ENCODE results near the gene MT1H. TPM values are rescaled to one million over a fixed set of nuclear protein-coding genes. Genes with fewer than 3 reads are reported as not detected.
"Not testable (repeated sequence)": the region's sequence is repeated elsewhere in the genome, so short reads cannot be mapped to it uniquely, and the experiment has no call there.

MT1H gene
- not detected for total RNA-seq (2021; fragmentation: NEBNext Ultra II Directional; extraction: Animal tissue kit (Norgen Biotek cat#: 25700))
- long read RNA-seq = 0 reads

DNA sequence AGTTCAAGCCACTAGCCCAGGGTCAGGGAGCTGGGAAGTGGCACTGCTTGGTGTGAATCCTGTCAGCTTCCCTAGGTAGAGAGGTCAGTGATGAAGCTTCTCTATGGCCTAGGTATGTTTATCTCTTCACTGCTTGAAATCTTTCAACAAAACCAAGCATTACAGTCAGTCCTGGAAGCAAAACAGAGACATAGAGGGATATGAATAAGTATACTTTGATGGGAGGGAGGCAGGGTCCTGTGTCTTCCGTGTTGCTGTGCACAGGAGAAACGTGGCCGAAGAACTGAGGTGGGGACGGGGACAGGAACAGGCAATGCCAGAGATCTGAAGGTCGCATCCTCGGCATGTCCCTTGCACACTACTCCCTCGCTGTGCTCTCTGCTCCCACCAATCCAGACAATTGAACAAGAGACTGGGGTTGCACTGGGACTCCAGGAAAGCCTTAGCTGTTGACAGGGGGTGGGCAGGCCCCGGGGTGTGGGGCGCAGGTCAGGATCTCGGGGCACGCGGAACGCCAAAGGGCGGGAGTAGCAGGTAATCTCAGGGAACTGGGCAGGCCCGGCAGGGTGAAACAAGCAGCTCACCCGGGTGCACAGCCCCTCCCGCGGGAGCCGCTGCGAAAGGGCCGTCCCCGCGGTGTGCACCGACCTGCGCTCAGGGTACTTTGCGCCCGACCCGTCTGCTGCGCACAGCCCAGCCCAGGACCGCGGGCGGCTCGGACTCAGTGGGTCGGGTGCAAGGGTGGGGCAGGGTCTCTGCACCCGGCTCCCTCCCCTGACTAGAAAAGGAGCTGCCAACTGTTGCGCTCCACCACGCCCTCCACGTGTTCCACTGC lies at the start of gene MT1H:
MT1H (plus strand) TSS at position 810 of the 835 bp plus-strand sequence. CDS start 71 bp downstream, outside the sequence.
- H3K4me1 Mint-ChIP-seq (ENCODE audit: low read depth) = peaks cover 6% of the 10 kb centered on the region; the same call in 1 of the 2 replicates
- no peak within 1 kb of the TSS for H3K4me3 Mint-ChIP-seq
- H3K27me3 Mint-ChIP-seq (ENCODE audit: insufficient read depth) = peaks cover 74% of the 10 kb centered on the region
- DNase-seq = no peak
- no peak within 1 kb of the TSS for H3K27ac Mint-ChIP-seq
- no peaks in the 10 kb centered on the region; the same call in 1 of the 2 replicates for H3K36me3 Mint-ChIP-seq (ENCODE audit: low read depth)
- H3K9me3 Mint-ChIP-seq = no peaks in the 10 kb centered on the region
- TF ChIP-seq, protein P1, sequence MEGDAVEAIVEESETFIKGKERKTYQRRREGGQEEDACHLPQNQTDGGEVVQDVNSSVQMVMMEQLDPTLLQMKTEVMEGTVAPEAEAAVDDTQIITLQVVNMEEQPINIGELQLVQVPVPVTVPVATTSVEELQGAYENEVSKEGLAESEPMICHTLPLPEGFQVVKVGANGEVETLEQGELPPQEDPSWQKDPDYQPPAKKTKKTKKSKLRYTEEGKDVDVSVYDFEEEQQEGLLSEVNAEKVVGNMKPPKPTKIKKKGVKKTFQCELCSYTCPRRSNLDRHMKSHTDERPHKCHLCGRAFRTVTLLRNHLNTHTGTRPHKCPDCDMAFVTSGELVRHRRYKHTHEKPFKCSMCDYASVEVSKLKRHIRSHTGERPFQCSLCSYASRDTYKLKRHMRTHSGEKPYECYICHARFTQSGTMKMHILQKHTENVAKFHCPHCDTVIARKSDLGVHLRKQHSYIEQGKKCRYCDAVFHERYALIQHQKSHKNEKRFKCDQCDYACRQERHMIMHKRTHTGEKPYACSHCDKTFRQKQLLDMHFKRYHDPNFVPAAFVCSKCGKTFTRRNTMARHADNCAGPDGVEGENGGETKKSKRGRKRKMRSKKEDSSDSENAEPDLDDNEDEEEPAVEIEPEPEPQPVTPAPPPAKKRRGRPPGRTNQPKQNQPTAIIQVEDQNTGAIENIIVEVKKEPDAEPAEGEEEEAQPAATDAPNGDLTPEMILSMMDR (IDR thresholded peaks at IDR 0.05) = no peak

DNA sequence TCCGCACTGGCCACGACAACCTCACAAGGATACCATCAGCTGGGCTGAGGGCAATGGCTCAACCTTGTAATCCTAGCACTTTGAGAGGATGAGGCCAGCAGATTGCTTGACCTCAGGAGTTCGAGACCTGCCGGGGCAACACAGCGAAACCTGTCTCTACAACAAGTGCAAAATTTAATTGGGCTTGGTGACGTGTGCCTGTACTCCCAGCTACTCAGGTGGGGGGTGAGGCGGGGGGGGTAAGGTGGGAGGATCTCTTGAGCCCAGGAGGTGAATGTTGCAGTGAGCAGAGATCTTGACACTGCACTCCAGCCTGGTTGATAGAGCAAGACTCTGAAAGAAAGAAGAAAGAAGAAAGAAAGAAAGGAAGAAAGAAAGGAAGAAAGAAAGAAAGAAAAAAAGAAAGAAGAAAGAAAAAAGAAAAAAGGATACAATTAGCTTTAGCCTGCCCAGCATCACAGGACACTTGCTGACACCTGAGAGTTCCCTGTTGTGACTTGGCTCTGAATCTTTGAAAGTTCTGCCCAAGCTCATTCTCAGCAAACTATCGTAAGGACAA lies 49.2 kb upstream of the MT1H start:
- no peak for DNase-seq
- H3K27me3 Mint-ChIP-seq (ENCODE audit: insufficient read depth) = no peaks in the 10 kb centered on the region; the same call in none of the 2 replicates
- H3K36me3 Mint-ChIP-seq (ENCODE audit: low read depth) = no peaks in the 10 kb centered on the region
- TF ChIP-seq, protein P1 (IDR thresholded peaks at IDR 0.05) = no peak
- H3K27ac Mint-ChIP-seq = no peak overlapping the region
- peaks cover 25% of the 10 kb centered on the region for H3K4me1 Mint-ChIP-seq (ENCODE audit: low read depth)
- no peaks in the 10 kb centered on the region for H3K9me3 Mint-ChIP-seq
- H3K4me3 Mint-ChIP-seq = no peak overlapping the region

DNA sequence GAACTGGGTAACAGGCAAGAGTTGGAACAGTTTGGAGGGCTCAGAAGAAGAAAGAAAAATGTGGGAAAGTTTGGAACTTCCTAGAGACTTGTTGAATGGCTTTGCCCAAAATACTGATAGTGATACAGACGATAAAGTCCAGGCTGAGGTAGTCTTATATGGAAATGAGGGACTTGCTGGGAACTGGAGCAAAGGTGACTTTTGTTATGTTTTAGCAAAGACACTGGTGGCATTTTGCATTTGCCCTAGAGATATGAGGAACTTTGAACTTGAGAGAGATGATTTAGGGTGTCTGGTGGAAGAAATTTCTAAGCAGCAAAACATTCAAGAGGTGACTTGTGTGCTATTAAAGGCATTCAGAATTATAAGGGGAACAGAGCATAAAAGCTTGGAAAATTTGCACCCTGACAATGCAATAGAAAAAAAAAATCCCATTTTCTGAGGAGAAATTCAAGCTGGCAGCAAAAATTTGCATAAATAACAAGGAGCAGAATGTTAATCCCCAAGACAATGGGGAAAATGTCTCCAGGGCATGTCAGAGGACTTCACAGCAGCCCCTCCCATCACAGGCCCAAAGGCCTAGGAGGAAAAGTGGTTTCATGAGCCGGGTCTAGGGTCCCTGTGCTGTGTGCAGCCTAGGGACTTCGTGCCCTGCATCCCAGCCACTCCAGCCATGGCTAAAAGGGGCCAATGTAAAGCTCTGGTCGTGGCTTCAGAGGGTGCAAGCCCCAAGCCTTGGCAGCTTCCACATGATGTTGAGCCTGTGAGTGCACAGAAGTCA lies 47.8 kb upstream of the MT1H start:
- not testable (repeated sequence) for H3K4me3 Mint-ChIP-seq; H3K27me3 Mint-ChIP-seq (ENCODE audit: insufficient read depth); DNase-seq; H3K9me3 Mint-ChIP-seq; H3K27ac Mint-ChIP-seq
- Mint-ChIP-seq H3K4me1 (ENCODE audit: low read depth) (peaks cover 32% of the 10 kb centered on the region), H3K36me3 (ENCODE audit: low read depth) (peaks cover 13% of the 10 kb centered on the region; the same call in 1 of the 2 replicates)

DNA sequence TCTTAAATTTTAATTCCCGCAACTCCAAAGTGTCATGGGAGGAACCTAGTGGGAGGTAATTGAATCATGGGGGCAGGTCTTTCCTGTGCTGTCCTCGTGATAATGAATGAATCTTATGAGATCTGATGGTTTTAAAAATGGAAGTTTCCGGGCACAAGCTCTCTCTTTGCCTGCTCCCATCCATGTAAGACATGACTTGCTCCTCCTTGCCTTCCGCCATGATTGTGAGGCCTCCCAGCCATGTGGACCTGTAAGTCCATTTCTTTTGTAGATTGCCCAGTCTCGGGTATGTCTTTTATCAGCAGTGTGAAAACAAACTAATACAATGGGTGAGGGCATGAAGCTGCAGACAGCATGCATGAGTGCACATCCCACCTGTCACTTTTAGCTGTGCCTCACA lies 46.4 kb upstream of the MT1H start:
- not testable (repeated sequence) for DNase-seq; H3K9me3 Mint-ChIP-seq; H3K27me3 Mint-ChIP-seq (ENCODE audit: insufficient read depth); H3K4me3 Mint-ChIP-seq; H3K27ac Mint-ChIP-seq
- peaks cover 28% of the 10 kb centered on the region for H3K4me1 Mint-ChIP-seq (ENCODE audit: low read depth)
- peaks cover 18% of the 10 kb centered on the region; the same call in 1 of the 2 replicates for H3K36me3 Mint-ChIP-seq (ENCODE audit: low read depth)

DNA sequence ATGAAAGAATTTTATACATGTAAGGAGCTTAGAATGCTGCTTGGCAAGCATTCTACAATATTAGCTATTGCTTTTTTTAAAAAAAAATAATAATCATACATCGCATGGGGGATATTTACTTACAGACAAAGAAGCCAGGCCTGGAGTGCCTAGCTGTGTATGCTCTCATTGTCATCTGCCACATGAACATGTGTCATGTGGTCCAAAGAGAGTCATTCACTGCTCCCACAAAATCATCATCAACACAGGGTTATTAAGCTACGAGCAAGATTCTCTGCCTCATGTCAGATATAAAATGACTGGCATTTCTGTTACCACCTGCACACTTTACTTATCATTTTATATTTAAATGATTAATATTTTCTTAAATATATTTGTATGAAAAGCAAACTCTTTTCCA lies 46.0 kb upstream of the MT1H start:
- no peak for DNase-seq
- peaks cover 26% of the 10 kb centered on the region for H3K4me1 Mint-ChIP-seq (ENCODE audit: low read depth)
- TF ChIP-seq, protein P1 (IDR thresholded peaks at IDR 0.05) = no peak
- H3K27me3 Mint-ChIP-seq (ENCODE audit: insufficient read depth) = peaks cover 4% of the 10 kb centered on the region; the same call in 1 of the 2 replicates
- no peaks in the 10 kb centered on the region for H3K9me3 Mint-ChIP-seq
- H3K36me3 Mint-ChIP-seq (ENCODE audit: low read depth) = peaks cover 18% of the 10 kb centered on the region; the same call in 1 of the 2 replicates
- no peak overlapping the region for H3K4me3 Mint-ChIP-seq
- no peak overlapping the region for H3K27ac Mint-ChIP-seq

DNA sequence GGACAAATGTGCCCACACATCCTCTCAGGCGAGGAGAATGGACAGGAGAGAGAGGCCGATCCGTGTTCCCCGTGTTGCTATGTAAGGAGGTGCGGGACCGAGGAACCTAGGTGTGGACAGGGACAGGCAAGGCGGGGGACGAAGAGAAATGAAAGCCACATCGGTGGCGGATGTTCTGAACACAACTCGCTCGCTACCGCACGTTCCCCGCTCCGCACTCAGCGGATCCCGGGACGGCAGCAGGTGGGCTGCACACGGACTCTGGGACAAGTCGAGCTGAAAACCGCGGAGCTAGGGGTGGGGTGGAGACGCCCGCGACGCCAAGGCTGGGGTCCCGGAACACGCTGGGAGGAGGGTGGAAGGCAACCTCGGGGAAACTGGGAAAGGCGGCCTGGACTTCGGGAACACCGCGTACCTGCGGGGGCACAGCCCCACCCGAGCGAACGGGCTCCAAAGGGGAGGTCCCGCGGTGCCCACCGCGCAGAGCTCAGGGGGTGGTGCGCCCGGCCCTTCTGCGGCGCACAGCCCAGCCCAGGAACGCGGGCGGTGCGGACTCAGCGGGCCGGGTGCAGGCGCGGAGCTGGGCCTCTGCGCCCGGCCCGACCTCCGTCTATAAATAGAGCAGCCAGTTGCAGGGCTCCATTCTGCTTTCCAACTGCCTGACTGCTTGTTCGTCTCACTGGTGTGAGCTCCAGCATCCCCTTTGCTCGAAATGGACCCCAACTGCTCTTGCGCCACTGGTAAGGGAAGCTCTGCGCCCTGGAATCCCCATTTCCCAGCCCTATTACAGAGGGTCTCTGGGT lies 44.3 kb upstream of the MT1H start, which contains the start of gene MT1E:
MT1E (plus strand) TSS at position 642 of the 803 bp plus-strand sequence; CDS start at position 713, 71 bp downstream.
- peak within 1 kb of the TSS; percentile 97 for H3K4me3 Mint-ChIP-seq
- H3K27ac Mint-ChIP-seq = peak within 1 kb of the TSS; percentile 96

More for the DNA sequence above, 44.3 kb upstream of the MT1H start, which contains the start of gene MT1E:
- peaks cover 4% of the 10 kb centered on the region; the same call in 1 of the 2 replicates for H3K27me3 Mint-ChIP-seq (ENCODE audit: insufficient read depth)
- no peaks in the 10 kb centered on the region for H3K9me3 Mint-ChIP-seq
- H3K4me1 Mint-ChIP-seq (ENCODE audit: low read depth) = peaks cover 28% of the 10 kb centered on the region
- peak; percentile 75 for DNase-seq
- H3K36me3 Mint-ChIP-seq (ENCODE audit: low read depth) = peaks cover 18% of the 10 kb centered on the region; the same call in 1 of the 2 replicates
- TF ChIP-seq, protein P1 (IDR thresholded peaks at IDR 0.05) = no peak
